Mucosa of descending colon (tissue), 3 donors: ENCODE results near the gene ZKSCAN8. TPM values are rescaled to one million over a fixed set of nuclear protein-coding genes. Genes with fewer than 3 reads are reported as not detected.
"Not testable (repeated sequence)": the region's sequence is repeated elsewhere in the genome, so short reads cannot be mapped to it uniquely, and the experiment has no call there.

Source experiments
- ATAC-seq: fragments of 200-7000 bp; cut with Tn5 transposase; one replicate; pipeline ENCODE4 v1.9.1; 2020; ENCODE audit warnings: mild to moderate bottlenecking, moderate library complexity
- DNase-seq, 3 donors: peaks; one replicate each; pipeline ENCODE4 v3.0.0-alpha.2; 2020
- H3K36me3 ChIP-seq: fragments of 200-600 bp; one replicate; pipeline ENCODE4 v1.8.0; 2021; ENCODE audit warnings: low read depth, mild to moderate bottlenecking
- H3K4me1 ChIP-seq: fragments of 200-600 bp; one replicate; pipeline ENCODE4 v1.8.0; 2021; ENCODE audit warnings: low read depth, mild to moderate bottlenecking
- H3K4me3 ChIP-seq: fragments of 200-600 bp; one replicate; pipeline ENCODE4 v1.8.0; 2021; ENCODE audit warnings: mild to moderate bottlenecking
- H3K9me3 ChIP-seq: fragments of 200-600 bp; one replicate; pipeline ENCODE4 v1.8.0; 2021; ENCODE audit warnings: mild to moderate bottlenecking
- intact Hi-C, 2 donors: fragments of 100-400 bp; cut with DNase I in 1 of 2; cut with micrococcal nuclease in 1 of 2; formaldehyde crosslinking; loops; one replicate each; pipeline versions ENCODE4 v1.11.0 to v1.11.1; 2022; cut with DNase I, micrococcal nuclease
- long read RNA-seq, 2 donors: library from polyadenylated mRNA; unstranded; transcript quantifications; one replicate each; pipeline ENCODE4 v2.0.0, GENCODE V29; 2019 to 2021
- total RNA-seq, 3 donors: library from RNA; stranded (reverse); fragmentation: NEBNext Ultra II Directional in 2 of 3; extraction: Animal tissue kit (Norgen Biotek cat#: 25700) in 2 of 3; gene quantifications; one replicate each; pipeline versions ENCODE4 v1.2.1 to v1.2.4, GENCODE V29; 2021 to 2023
- TF ChIP-seq, protein P1 (sequence below): fragments of 200-600 bp; IDR thresholded peaks from one replicate; pipeline ENCODE4 v1.8.0; 2022; ENCODE audit warnings: antibody characterized with exemption, mild to moderate bottlenecking
- donor health status: DM: no; HTN: no; CAD: no; lungs with moderate emphysema.
- donor health status: DM: no; HTN: no; CAD: no.
- donor health status: DM: no; HTN: yes; CAD: no.

ZKSCAN8 gene
- total RNA-seq: 10 to 100 TPM; 11.6 to 26.7 (median 16.6) TPM
- long read RNA-seq, donor 1, full-length matches to known transcripts: 3 of 4 reads
- long read RNA-seq, donor 1, partial matches to known transcripts: 0 of 4 reads
- long read RNA-seq, donor 1, other reads (novel, unspliced or antisense): 1 of 4 reads
- long read RNA-seq, donor 2, partial matches to known transcripts: 1 of 2 reads
- long read RNA-seq, donor 2, other reads (novel, unspliced or antisense): 1 of 2 reads

DNA sequence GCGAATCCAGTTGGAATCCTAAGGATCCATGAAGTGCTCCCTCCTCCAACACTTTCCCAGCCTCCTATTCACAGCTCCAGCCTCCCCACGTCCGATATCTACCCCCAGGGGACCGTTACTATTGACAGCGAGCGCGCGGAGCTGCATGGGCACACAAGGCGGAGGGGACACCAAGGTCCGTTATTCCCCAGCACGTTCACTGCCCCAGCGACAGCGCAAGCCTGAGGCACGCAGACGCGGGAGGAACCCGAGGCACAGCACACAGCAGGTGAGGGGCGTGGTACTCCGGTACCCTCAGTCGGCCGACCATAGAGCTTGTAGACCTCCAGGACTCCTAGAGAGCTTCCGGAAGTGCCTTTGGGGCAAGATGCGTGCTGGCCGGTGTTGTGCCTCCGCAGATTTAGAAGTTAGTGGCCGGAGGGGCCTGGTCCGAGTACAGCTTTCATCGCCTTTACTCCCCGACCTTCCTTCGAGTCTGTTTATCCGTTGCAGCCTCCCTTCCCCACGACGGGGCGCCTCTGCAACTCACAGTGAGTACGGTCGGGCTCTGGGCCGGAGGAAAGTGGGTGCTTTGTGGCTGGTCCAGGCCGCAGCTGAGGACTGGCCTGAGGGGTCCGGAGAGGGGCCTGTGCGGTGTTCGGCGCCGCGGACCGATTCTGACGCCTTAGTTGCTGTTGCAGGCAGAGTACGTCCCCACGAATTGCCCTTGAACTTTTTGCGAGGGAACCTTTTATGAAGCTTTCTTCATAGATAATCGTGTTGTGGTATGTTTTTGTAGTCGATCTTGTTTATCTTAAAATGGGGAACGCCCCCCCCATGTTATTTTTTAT, at the start of gene ZKSCAN8:
TSS of gene ZKSCAN8 (plus strand) at position 384 of the 830 bp plus-strand sequence. CDS start 6,525 bp downstream, outside the sequence.
- H3K4me3 ChIP-seq: peak within 1 kb of the TSS; percentile 79
- no peaks in the 10 kb centered on the region for H3K9me3 ChIP-seq
- H3K4me1 ChIP-seq: peaks cover 19% of the 10 kb centered on the region
- intact Hi-C loops: loop anchor here in 1 of 2 donors (5.0 kb wide), 1 partner anchor 71 kb away; no protein-coding TSS in a partner anchor
- no peaks in the 10 kb centered on the region for H3K36me3 ChIP-seq
- peak; percentile 79 to 87 (median 79) for DNase-seq
- peak; percentile 92 for ATAC-seq
- TF ChIP-seq, protein P1, sequence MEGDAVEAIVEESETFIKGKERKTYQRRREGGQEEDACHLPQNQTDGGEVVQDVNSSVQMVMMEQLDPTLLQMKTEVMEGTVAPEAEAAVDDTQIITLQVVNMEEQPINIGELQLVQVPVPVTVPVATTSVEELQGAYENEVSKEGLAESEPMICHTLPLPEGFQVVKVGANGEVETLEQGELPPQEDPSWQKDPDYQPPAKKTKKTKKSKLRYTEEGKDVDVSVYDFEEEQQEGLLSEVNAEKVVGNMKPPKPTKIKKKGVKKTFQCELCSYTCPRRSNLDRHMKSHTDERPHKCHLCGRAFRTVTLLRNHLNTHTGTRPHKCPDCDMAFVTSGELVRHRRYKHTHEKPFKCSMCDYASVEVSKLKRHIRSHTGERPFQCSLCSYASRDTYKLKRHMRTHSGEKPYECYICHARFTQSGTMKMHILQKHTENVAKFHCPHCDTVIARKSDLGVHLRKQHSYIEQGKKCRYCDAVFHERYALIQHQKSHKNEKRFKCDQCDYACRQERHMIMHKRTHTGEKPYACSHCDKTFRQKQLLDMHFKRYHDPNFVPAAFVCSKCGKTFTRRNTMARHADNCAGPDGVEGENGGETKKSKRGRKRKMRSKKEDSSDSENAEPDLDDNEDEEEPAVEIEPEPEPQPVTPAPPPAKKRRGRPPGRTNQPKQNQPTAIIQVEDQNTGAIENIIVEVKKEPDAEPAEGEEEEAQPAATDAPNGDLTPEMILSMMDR: no peak

DNA sequence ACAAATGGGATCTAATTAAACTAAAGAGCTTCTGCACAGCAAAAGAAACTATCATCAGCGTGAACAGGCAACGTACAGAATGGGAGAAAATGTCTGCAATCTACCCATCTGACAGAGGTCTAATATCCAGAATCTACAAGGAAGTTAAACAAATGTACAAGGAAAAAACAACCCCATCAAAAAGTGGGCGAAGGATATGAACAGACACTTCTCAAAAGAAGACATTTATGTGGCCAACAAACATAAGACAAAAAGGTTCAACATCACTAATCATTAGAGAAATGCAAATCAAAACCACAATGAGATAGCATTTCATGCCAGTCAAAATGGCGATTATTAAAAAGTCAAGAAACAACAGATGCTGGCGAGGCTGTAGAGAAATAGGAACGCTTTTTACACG, 39.5 kb upstream of the ZKSCAN8 start:
- H3K36me3 ChIP-seq, intact Hi-C loops, H3K4me3 ChIP-seq, ATAC-seq, DNase-seq, H3K9me3 ChIP-seq, H3K4me1 ChIP-seq: not testable (repeated sequence)

DNA sequence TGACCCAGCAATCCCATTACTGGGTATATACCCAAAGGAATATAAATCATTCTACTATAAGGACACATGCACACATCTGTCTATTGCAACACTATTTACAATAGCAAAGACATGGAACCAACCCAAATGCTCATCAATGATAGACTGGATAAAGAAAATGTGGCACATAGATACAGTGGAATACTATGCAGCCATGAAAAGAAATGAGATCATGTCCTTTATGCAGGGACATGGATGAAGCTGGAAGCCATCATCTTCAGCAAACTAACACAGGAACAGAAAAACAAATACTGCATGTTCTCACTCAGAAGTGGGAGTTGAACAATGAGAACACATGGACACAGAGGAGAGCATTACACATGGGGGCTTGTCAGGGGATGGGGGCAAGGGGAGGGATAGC, 39.0 kb upstream of the ZKSCAN8 start:
- H3K9me3 ChIP-seq, H3K36me3 ChIP-seq, H3K4me1 ChIP-seq, intact Hi-C loops, ATAC-seq, H3K4me3 ChIP-seq, DNase-seq: not testable (repeated sequence)

DNA sequence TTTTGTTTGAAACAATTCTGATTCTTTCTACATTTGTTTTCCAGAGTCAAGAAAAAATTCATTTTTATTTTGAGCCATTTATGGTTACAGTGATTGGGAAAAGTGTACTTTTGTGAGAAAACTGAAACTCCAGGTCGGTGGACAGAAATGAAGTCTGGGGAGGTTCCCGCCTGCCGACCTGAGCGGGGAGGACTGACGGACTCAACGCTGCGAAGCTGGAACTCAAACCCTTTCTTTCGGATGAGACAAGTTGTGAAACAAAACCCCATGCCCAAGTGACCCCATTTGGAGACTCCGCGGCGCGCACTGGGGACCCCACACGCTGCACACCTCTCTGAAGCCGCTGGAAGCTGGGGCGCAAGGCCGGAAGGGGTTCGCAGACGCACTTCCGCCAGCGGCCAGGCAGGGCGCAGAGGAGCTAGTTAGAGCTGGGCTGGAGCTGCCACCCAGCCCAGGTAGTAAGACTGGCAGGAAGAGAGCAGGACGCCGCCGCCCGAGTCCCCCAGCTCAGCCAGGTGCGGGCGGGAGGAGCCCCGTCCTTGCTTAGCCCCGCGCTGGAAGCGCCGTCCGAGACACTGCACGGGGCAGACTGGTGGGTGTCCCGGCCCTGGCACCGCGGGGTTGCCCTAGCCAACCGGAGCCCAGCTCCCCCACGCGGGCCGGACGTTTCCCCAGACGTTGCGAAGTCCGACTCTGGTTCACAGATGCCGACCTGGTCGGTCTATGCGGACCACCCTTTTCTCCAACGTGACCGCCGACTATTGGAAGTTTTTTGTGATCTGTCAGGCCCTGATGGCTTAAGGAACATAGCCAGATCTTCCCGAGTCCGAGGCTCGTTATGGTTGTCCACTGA, 37.1 kb upstream of the ZKSCAN8 start:
- ATAC-seq (peak; percentile 100), DNase-seq (peak; percentile 90 to 92 (median 92))
- Histone ChIP-seq H3K36me3 (no peaks in the 10 kb centered on the region), H3K4me3 (peak overlapping the region; percentile 37), H3K9me3 (no peaks in the 10 kb centered on the region), H3K4me1 (no peaks in the 10 kb centered on the region)
- intact Hi-C loops: no loop called here
- TF ChIP-seq, protein P1: peak; percentile 83

DNA sequence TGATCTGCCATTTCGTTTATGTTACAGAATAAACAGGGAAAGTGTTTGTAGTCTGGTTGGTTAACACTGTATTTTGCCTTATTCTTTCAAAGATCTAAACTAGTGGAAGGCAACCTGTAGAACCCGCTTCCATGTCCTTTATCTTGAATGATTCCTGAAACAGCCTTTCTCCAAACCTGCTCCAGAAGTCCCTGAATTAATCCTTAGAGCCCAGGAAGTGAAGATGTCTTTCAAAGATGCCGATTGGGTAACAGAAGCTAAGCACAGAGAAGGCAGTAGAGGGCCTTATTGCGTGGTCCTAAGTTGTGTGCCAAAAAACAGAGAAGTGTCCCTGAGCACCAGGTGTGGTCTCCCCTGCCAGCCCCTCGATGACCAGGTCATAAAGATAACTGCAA, 36.4 kb upstream of the ZKSCAN8 start:
- Histone ChIP-seq H3K9me3 (no peaks in the 10 kb centered on the region), H3K36me3 (no peaks in the 10 kb centered on the region), H3K4me1 (no peaks in the 10 kb centered on the region), H3K4me3 (no peak overlapping the region)
- TF ChIP-seq, protein P1: no peak
- DNase-seq (peak in 1 of 3 donors; percentile 2), ATAC-seq (peak; percentile 39)
- intact Hi-C loops: no loop called here

DNA sequence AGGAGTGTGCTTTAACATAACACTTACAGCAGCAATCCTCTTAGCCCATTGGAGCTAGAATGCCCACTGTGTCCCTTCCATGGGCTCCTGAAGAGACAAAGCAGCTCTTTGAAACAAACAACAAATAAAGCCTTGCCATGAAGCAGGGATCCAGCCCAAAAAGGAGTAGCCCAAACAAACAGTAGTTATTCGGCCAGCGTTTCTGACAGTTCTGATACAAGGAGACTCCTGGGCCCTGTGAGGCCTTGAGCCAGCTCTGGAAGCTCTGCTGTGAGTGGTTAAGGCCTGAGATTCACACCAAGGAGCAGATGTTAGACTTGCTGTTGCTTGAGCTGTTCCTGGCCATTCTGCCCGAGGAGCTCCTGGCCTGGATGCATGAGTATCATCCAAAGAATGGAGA, 34.2 kb upstream of the ZKSCAN8 start:
- ATAC-seq: no peak
- no peaks in the 10 kb centered on the region for H3K36me3 ChIP-seq
- H3K4me3 ChIP-seq: no peak overlapping the region
- H3K9me3 ChIP-seq: no peaks in the 10 kb centered on the region
- no peak for DNase-seq
- H3K4me1 ChIP-seq: no peaks in the 10 kb centered on the region
- TF ChIP-seq, protein P1: no peak
- intact Hi-C loops: no loop called here
